HCT116 (cell line): Measurements from ENCODE around the gene KRT36.

Experiments used
- CEBPB ChIP-seq: IDR thresholded peaks from 2 replicates; pipeline ENCODE4 v1.6.1; 2012; ENCODE audit warnings: low read depth
- EZH2 ChIP-seq: fragments of 200-600 bp; sonication (generic); IDR thresholded peaks from 2 replicates; pipeline ENCODE4 v1.6.1; 2017; ENCODE audit warnings: antibody characterized with exemption, mixed run types
- POLR2A ChIP-seq: IDR thresholded peaks from 2 replicates; pipeline ENCODE4 v1.7.0; 2011; ENCODE audit warnings: borderline replicate concordance; ENCODE audit not compliant: insufficient read depth, insufficient read length; ENCODE audit errors: extremely low read depth
- POLR2AphosphoS5 ChIP-seq: IDR thresholded peaks from 2 replicates; pipeline ENCODE4 v1.6.1; 2011; ENCODE audit warnings: mild to moderate bottlenecking, low read depth, low read length, moderate library complexity
- SP1 ChIP-seq: IDR thresholded peaks from 2 replicates; pipeline ENCODE4 v1.6.1; 2012; ENCODE audit warnings: low read depth
- SRF ChIP-seq: IDR thresholded peaks from 2 replicates; pipeline ENCODE4 v1.6.1; 2012; ENCODE audit warnings: low read depth
- YY1 ChIP-seq: IDR thresholded peaks from 2 replicates; pipeline ENCODE4 v1.6.1; 2011; ENCODE audit warnings: low read length, low read depth, moderate library complexity, mild to moderate bottlenecking; ENCODE audit not compliant: insufficient replicate concordance; ENCODE audit errors: extremely low read depth
- ZFX ChIP-seq: fragments of 450-650 bp; IDR thresholded peaks from 2 replicates; pipeline ENCODE4 v1.6.1; 2017
- ZNF274 ChIP-seq: fragments of 200-500 bp; sonication (Bioruptor generic); IDR thresholded peaks from 2 replicates; pipeline ENCODE4 v1.6.1; 2014; ENCODE audit warnings: mild to moderate bottlenecking, low read depth, low read length, inconsistent platforms
- TF ChIP-seq, protein P1 (sequence below), 3 experiments: fragments of 200-600 bp in 1 of 3; sonication (generic) in 1 of 3; IDR thresholded peaks in 2 of 3; conservative IDR thresholded peaks in 1 of 3; 2 replicates each; pipeline ENCODE4 v1.5.1; 2012 to 2017; ENCODE audit warnings: low read depth in 2 of 3, low read length in 2 of 3, antibody characterized with exemption in 1 of 3, borderline replicate concordance in 1 of 3, control low read depth in 1 of 3, mild to moderate bottlenecking in 1 of 3, mixed read lengths in 1 of 3, mixed run types in 1 of 3, moderate library complexity in 1 of 3; ENCODE audit not compliant: insufficient read depth in 1 of 3
- TF ChIP-seq, protein P2 (sequence below): IDR thresholded peaks from 2 replicates; pipeline ENCODE4 v1.6.1; 2012; ENCODE audit warnings: low read depth

DNA sequence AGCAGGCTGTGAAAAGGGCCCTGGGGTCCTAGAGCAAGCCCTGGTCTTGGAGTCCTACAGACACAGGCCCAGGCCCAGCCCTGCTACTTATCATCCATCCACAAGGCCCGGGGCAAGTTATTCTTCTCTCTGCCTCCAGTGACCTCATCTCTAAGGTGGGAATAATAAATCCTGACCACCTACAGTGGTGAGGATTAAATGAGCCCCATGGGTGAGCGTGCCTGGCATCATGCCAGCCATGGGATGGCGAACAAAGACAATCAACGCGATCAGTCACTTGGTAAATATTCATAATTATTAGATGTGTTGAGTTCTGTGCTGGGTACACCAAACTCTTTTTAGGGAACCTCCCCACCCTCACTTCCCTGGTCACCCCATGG, 23.4 kb upstream of the KRT36 start:
- TF ChIP-seq, protein P1, sequence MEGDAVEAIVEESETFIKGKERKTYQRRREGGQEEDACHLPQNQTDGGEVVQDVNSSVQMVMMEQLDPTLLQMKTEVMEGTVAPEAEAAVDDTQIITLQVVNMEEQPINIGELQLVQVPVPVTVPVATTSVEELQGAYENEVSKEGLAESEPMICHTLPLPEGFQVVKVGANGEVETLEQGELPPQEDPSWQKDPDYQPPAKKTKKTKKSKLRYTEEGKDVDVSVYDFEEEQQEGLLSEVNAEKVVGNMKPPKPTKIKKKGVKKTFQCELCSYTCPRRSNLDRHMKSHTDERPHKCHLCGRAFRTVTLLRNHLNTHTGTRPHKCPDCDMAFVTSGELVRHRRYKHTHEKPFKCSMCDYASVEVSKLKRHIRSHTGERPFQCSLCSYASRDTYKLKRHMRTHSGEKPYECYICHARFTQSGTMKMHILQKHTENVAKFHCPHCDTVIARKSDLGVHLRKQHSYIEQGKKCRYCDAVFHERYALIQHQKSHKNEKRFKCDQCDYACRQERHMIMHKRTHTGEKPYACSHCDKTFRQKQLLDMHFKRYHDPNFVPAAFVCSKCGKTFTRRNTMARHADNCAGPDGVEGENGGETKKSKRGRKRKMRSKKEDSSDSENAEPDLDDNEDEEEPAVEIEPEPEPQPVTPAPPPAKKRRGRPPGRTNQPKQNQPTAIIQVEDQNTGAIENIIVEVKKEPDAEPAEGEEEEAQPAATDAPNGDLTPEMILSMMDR (IDR thresholded peaks at IDR 0.05 in 2 of 3, conservative IDR thresholded peaks at IDR 0.05 in 1 of 3; ENCODE audit: borderline replicate concordance in 1 of 3, insufficient read depth in 1 of 3, low read depth in 2 of 3, low read length in 2 of 3), result no peak
- TF ChIP-seq, protein P2, sequence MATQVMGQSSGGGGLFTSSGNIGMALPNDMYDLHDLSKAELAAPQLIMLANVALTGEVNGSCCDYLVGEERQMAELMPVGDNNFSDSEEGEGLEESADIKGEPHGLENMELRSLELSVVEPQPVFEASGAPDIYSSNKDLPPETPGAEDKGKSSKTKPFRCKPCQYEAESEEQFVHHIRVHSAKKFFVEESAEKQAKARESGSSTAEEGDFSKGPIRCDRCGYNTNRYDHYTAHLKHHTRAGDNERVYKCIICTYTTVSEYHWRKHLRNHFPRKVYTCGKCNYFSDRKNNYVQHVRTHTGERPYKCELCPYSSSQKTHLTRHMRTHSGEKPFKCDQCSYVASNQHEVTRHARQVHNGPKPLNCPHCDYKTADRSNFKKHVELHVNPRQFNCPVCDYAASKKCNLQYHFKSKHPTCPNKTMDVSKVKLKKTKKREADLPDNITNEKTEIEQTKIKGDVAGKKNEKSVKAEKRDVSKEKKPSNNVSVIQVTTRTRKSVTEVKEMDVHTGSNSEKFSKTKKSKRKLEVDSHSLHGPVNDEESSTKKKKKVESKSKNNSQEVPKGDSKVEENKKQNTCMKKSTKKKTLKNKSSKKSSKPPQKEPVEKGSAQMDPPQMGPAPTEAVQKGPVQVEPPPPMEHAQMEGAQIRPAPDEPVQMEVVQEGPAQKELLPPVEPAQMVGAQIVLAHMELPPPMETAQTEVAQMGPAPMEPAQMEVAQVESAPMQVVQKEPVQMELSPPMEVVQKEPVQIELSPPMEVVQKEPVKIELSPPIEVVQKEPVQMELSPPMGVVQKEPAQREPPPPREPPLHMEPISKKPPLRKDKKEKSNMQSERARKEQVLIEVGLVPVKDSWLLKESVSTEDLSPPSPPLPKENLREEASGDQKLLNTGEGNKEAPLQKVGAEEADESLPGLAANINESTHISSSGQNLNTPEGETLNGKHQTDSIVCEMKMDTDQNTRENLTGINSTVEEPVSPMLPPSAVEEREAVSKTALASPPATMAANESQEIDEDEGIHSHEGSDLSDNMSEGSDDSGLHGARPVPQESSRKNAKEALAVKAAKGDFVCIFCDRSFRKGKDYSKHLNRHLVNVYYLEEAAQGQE, result no peak
- TF ChIP-seq SP1, result no peak
- no peak for TF ChIP-seq ZNF274
- no peak for TF ChIP-seq YY1
- TF ChIP-seq EZH2, result no peak
- TF ChIP-seq SRF, result no peak
- TF ChIP-seq POLR2A, result no peak
- TF ChIP-seq POLR2AphosphoS5, result no peak
- no peak for TF ChIP-seq ZFX
- no peak for TF ChIP-seq CEBPB
